ENCODE results near the gene COQ9.

The COQ9 gene

DNA sequence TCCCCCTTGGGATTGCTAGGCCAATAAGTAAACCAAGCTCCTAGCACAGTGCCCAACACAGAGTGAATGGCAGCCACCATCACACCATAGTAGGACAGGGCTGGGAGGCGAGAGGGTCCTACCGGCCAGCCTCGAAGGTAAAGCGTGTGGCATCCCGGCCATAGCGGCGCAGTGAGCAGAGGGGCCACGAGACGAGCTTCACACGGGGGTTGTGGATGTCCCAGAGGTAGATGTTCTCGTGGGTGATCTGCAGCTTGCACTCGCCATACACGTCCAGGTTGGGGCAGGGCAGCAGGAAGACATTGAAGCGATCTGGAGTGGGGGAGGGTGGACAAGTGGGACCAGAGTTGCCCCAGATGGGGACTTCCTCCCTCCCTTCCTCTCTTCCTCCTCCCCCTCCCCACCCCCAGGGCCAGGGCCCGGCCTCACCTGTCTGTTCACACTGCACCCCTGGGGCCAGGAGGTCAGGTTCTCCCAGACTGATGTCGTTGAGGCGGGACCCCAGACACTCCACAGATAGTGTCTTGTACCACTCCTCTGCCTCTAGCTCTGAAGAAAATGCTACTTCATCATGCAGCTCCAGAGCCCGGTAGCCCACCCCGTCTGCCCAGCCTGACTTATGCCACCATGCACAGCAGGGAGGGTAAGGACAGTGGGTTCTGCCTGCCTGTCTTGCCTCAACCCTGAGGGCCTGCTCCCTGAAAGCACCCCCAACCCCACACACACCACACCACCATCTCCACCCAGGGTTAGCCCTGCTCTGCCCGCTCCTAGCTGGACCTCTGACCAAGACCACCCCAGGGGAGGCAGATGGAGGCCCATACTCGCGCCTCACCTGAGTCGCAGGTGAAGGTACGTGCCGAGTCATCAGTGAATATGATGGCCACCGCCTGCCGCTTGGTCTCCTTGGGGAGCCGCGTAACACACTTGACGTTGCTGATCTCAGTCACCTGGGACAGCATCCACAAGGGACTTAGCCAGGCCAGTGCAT, 27.7 kb downstream of the COQ9 start:
- TF ChIP-seq, protein P1, sequence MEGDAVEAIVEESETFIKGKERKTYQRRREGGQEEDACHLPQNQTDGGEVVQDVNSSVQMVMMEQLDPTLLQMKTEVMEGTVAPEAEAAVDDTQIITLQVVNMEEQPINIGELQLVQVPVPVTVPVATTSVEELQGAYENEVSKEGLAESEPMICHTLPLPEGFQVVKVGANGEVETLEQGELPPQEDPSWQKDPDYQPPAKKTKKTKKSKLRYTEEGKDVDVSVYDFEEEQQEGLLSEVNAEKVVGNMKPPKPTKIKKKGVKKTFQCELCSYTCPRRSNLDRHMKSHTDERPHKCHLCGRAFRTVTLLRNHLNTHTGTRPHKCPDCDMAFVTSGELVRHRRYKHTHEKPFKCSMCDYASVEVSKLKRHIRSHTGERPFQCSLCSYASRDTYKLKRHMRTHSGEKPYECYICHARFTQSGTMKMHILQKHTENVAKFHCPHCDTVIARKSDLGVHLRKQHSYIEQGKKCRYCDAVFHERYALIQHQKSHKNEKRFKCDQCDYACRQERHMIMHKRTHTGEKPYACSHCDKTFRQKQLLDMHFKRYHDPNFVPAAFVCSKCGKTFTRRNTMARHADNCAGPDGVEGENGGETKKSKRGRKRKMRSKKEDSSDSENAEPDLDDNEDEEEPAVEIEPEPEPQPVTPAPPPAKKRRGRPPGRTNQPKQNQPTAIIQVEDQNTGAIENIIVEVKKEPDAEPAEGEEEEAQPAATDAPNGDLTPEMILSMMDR (IDR thresholded peaks at IDR 0.05; ENCODE audit: insufficient read depth, low read length, poor library complexity, severe bottlenecking) = no peak
- DNase-seq (ENCODE audit: extremely low read depth, insufficient read length) = no peak
- H3K36me3 ChIP-seq (ENCODE audit: control insufficient read depth, insufficient read depth, low read length) = peaks cover 22% of the 10 kb centered on the region
- H3K27me3 ChIP-seq (replicated peaks; ENCODE audit: control insufficient read depth, insufficient read depth, low read length) = no peaks in the 10 kb centered on the region; the same call in 1 of the 2 replicates
- H3K4me3 ChIP-seq (replicated peaks; ENCODE audit: low read depth, low read length) = no peak overlapping the region

DNA sequence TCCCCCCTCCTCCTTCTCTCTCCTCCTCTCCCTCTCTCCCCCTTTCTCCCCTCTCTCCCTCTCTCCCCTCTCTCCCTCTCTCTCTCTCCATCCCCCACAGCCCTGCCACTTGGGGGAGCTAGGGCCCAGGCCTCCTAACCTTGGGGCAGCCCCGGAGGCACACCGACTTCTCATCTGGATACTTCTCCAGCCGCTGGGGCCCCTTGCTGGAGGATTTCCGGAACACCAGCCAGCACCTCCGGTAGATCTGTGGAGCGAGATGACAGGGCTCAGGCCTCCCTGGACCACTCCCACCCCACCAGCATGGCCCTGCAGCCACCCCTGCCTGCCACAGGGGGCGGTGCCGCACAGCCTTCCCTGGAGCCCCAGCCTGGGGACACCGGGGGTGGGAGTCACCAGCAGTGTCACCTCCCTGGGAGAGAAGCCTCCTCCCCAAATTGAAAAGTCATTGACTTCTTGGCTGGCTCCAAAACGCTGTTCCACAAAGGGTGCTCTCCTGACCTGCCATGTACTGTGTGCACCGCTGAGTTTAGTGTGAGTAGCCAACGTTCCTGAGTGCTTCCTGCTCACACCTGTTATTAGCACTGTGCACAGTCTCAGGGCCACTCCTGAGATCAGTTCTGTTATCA, 28.5 kb downstream of the COQ9 start:
- TF ChIP-seq, protein P1 (IDR thresholded peaks at IDR 0.05; ENCODE audit: insufficient read depth, low read length, poor library complexity, severe bottlenecking) = peak; percentile 92
- Histone ChIP-seq H3K27me3 (replicated peaks; ENCODE audit: control insufficient read depth, insufficient read depth, low read length) (no peaks in the 10 kb centered on the region; the same call in 1 of the 2 replicates), H3K36me3 (ENCODE audit: control insufficient read depth, insufficient read depth, low read length) (peaks cover 18% of the 10 kb centered on the region), H3K4me3 (replicated peaks; ENCODE audit: low read depth, low read length) (no peak overlapping the region)
- DNase-seq (ENCODE audit: extremely low read depth, insufficient read length) = peak; percentile 78

DNA sequence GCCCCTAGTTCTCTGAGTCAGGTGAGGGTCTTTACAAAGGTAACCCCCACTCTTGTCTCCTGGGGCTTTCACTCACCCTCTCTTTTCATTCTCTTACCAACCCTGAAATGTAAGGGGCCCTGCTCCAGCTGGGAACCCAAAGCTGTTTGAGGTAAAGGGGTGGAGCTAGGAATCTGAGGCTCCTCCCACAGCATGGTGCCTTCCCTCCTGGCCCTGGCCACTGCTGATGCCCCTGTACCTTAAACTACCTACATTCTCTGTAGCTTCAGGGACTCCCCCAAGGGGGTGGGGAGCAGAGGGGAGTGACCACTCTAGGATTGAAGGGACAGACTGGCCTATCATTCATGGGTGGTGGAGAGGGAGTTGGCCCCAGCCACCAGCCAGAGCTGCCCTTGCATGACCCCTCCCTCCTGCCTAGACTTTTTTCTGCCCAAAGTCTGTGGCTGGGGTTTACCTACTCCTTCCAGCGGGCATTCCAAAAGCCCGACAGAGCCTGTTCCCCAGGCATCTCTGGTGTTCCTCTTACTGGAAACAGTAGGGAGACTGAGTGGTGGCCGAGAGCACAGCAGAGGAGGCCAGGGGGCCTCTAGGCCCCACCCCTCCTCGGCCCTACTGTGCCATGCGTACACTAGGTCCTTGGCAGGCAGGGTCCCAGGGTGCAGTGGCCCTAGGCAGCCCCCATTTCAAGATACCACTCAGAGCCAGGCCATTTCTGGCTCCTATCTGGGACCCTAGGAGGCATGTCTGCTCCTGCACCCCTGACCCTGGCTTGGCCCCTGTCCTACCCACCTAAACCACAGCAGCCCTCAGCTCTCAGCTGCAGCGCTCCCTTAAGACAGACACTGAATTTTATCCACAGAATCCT, 29.5 kb downstream of the COQ9 start:
- Histone ChIP-seq H3K4me3 (replicated peaks; ENCODE audit: low read depth, low read length) (no peak overlapping the region), H3K27me3 (replicated peaks; ENCODE audit: control insufficient read depth, insufficient read depth, low read length) (no peaks in the 10 kb centered on the region; the same call in 1 of the 2 replicates), H3K36me3 (ENCODE audit: control insufficient read depth, insufficient read depth, low read length) (peaks cover 13% of the 10 kb centered on the region)
- DNase-seq (ENCODE audit: extremely low read depth, insufficient read length) = no peak
- TF ChIP-seq, protein P1 (IDR thresholded peaks at IDR 0.05; ENCODE audit: insufficient read depth, low read length, poor library complexity, severe bottlenecking) = no peak

DNA sequence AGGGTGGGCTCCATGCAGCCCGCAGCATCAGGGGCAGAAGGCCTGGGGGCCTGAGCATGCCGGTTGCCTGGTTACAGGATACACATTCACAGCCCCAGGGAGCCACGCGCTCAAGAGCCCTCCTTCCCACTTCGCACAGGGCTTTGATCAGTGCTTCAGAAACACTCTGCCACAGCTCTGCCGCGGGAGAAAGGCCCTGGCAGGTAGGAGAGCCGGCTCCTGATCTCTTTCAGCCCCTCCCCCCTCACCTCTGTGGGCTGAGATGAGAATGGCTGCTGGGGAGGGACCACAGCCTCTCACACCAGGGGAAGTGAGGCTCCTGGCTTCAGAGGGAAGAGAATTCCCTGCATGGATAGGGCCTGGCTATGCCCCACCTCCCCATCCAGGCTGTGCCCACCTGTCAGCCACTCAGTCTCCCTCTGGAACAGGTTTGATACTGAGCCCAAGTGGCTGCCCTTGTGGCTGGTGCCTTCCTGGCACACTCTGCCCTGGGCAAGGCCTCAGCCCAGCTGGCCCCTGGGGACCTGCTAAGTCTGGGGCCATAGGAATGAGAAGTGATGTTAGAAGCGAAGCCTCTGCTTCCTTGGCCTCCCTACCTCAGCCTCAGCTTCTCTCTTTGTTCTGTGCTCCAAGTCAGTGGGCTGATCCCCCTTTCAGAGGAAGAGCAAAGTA, 30.4 kb downstream of the COQ9 start:
- TF ChIP-seq, protein P1 (IDR thresholded peaks at IDR 0.05; ENCODE audit: insufficient read depth, low read length, poor library complexity, severe bottlenecking) = no peak
- DNase-seq (ENCODE audit: extremely low read depth, insufficient read length) = no peak
- H3K36me3 ChIP-seq (ENCODE audit: control insufficient read depth, insufficient read depth, low read length) = peaks cover 7% of the 10 kb centered on the region

More for the DNA sequence above, 30.4 kb downstream of the COQ9 start:
- Histone ChIP-seq H3K27me3 (replicated peaks; ENCODE audit: control insufficient read depth, insufficient read depth, low read length) (no peaks in the 10 kb centered on the region; the same call in 1 of the 2 replicates), H3K4me3 (replicated peaks; ENCODE audit: low read depth, low read length) (no peak overlapping the region)
